ENCODE measurements around the gene TBCD. TPM values are rescaled to one million over a fixed set of nuclear protein-coding genes. Genes with fewer than 3 reads are reported as not detected.
A peak's percentile ranks its signal among the peaks of the same experiment; 100 is the strongest.

TBCD gene
- total RNA-seq, 2 experiments from 2014 or later = 74.5 to 76.9 TPM

GRCh38 chr17:82848022-82848592 lies 96.2 kb downstream of the TBCD start:
- Mint-ChIP-seq H3K4me1 (peaks cover 15% of the 10 kb centered on the region), H3K36me3 (peaks cover 9% of the 10 kb centered on the region), H3K4me3 (peak overlapping the region; percentile 47), H3K27ac (peak overlapping the region; percentile 67), H3K27me3 (no peaks in the 10 kb centered on the region), H3K9me3 (no peaks in the 10 kb centered on the region)
- peak; percentile 48 for DNase-seq

DNA sequence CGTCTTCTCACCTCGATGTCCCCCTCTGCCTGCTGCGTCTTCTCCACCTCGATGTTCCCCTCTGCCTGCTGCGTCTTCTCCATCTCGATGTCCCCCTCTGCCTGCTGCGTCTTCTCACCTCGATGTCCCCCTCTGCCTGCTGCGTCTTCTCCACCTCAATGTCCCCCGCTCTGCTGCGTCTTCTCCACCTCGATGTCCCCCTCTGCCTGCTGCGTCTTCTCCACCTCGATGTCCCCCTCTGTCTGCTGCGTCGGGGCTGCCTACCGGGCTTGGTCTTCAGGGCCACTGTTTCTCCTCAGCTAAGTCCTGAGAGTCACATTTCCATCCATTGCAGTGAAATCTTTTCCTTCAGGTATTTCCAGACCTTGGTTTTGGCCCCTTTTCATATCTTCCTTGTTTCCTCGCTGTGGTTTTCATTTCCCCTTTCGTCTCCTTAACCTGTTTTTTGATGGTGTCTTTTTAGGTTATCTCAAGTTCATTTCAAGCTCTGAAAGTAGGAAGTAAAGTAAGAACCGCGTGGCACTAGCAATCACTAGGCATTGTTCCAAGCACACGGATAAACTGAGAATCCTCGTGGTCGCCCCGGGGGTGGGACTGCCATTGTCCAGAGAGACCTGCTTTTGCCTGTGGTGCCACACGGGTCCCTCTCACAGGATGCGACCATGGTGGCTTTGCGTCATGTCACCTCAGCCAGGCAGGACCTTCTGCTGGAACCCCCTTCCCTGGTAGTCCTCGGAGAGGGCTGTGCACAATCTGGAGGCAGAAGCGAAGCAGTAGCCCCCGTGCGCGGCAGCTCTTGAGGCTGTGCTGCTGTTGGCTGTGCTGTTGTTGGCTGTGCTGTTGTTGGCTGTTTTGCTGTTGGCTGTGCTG lies 97.4 kb downstream of the TBCD start:
- Mint-ChIP-seq H3K27me3 (no peaks in the 10 kb centered on the region), H3K4me1 (peaks cover 11% of the 10 kb centered on the region), H3K4me3 (no peak overlapping the region), H3K27ac (peak overlapping the region; percentile 42), H3K9me3 (no peaks in the 10 kb centered on the region), H3K36me3 (peaks cover 9% of the 10 kb centered on the region)
- no peak for DNase-seq

GRCh38 chr17:82851381-82851780 lies 99.5 kb downstream of the TBCD start:
- Mint-ChIP-seq H3K27me3 (no peaks in the 10 kb centered on the region), H3K4me3 (no peak overlapping the region), H3K27ac (no peak overlapping the region), H3K4me1 (peaks cover 11% of the 10 kb centered on the region), H3K9me3 (no peaks in the 10 kb centered on the region), H3K36me3 (peaks cover 9% of the 10 kb centered on the region)
- DNase-seq = no peak

GRCh38 chr17:82854226-82854625 lies 102.4 kb downstream of the TBCD start:
- no peak for DNase-seq
- no peak overlapping the region for H3K27ac Mint-ChIP-seq
- no peaks in the 10 kb centered on the region for H3K27me3 Mint-ChIP-seq
- H3K4me1 Mint-ChIP-seq = peaks cover 15% of the 10 kb centered on the region
- H3K4me3 Mint-ChIP-seq = no peak overlapping the region
- no peaks in the 10 kb centered on the region for H3K9me3 Mint-ChIP-seq
- H3K36me3 Mint-ChIP-seq = peaks cover 11% of the 10 kb centered on the region

DNA sequence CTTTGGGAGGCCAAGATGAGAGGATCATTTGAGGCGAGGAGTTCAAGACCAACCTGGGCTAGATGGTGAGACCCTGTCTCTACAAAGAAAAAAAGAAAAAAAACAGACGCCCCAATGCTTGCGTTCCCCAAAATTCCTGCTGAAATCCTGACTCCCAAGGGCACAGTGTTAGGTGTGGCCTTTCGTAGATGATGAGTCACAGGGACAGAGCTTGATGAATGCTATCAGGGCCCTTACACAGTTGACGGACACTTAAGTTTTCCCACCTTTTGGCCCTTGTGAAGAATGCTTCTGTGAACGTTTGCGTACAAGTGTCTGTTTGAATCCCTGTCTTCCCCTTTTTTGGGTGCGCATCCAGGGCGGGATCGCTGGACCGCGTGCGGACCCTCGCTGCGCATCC lies 104.5 kb downstream of the TBCD start:
- H3K36me3 Mint-ChIP-seq = peaks cover 8% of the 10 kb centered on the region
- H3K27me3 Mint-ChIP-seq = no peaks in the 10 kb centered on the region
- H3K27ac Mint-ChIP-seq = no peak overlapping the region
- H3K9me3 Mint-ChIP-seq = no peaks in the 10 kb centered on the region
- DNase-seq = no peak
- H3K4me1 Mint-ChIP-seq = peaks cover 26% of the 10 kb centered on the region
- H3K4me3 Mint-ChIP-seq = no peak overlapping the region

GRCh38 chr17:82858376-82859126 lies 106.7 kb downstream of the TBCD start:
- H3K9me3 Mint-ChIP-seq = no peaks in the 10 kb centered on the region
- H3K4me3 Mint-ChIP-seq = peak overlapping the region; percentile 48
- peaks cover 42% of the 10 kb centered on the region for H3K4me1 Mint-ChIP-seq
- DNase-seq = no peak
- H3K36me3 Mint-ChIP-seq = peaks cover 8% of the 10 kb centered on the region
- no peaks in the 10 kb centered on the region for H3K27me3 Mint-ChIP-seq
- peak overlapping the region; percentile 85 for H3K27ac Mint-ChIP-seq

DNA sequence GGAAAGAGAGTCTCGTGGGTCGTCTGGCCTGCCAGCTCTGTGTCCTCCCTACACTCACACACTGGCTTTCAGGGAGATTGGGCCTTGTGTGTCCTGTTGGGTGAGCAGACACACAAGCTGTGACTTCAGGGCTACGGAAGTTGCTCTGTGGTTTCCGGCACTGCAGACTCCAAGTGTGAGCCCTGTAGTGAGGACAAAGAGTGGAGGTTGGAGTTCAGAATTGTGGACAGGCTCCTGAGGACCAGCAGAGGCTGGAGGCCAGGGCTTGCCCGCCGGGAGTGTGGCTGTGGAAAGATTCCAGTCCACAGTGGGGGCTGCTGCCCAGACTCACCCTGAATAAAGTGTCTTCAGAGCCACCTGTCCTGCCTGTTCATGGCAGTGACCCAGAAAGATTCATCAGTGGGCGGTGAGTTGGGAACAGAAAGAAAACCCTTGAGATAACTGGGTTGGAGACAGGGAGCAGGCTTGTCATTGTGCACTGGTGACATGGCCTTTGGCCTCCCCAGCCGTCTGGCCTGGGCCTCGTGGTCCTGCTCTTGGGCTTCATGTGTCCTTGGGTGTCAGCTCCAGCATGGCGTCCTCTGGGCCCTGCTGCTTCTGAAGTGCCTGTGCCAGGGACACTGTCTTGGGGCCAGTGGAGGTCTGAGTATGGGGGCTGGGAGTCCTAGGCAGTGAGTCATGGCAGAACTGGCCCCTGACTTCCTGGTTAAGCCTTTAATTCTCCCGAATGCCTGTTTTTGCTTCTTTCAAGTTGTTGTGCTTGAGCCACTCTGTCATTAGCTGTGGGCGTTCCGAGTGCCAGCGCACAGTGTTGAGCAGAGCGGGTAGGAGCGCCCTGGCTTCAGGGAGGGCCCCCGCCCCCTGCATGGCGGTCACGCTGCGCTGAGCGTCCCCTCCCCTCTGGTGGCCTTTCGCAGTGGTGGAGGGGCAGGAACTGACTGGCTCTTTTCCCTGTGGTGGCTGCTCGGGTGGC lies 107.9 kb downstream of the TBCD start:
- Mint-ChIP-seq H3K36me3 (peaks cover 10% of the 10 kb centered on the region), H3K4me3 (peak overlapping the region; percentile 70)

DNA sequence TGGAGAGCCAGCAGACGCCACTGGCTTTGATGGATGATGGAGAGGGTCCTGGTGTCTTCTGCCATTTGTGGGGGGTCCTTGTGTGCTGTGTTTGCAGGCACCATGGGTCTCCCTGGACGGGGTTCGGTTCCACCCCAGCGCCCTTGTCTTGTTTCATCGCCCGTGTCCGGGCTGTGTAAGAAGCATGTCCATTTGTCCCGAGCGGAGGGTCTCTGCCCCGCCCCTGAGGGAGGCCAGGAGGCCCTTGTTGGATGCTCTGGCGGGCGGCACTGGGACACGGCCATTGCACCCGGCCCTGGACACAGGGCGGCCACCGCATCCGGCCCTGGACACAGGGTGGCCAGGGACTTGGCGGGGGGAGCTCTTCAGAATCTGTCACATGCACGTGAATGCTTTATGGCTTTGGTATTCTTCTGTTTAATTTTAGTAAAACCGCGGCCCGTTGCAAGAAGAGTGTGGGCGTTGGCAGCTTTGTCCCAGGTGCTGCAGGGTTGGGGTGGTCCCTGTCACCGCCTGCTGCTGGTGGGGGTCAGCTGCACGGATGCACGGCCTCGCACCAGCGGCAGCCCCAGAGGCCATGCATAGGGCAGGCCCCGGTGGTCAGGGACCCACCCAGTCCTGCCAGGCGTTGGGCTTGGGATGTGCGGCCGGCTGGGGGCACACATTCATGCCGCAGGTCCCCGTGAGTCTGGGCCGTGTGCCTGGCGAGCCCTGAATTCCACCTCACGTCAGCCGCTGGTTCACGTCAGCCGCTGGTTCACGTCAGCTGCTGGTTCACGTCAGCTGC lies 108.9 kb downstream of the TBCD start:
- Mint-ChIP-seq H3K36me3 (peaks cover 10% of the 10 kb centered on the region), H3K9me3 (no peaks in the 10 kb centered on the region), H3K4me3 (no peak overlapping the region), H3K27ac (peak overlapping the region; percentile 85), H3K4me1 (peaks cover 61% of the 10 kb centered on the region), H3K27me3 (no peaks in the 10 kb centered on the region)
- DNase-seq = no peak

More for the DNA sequence above, 107.9 kb downstream of the TBCD start:
- peak; percentile 61 for DNase-seq
- Mint-ChIP-seq H3K9me3 (no peaks in the 10 kb centered on the region), H3K27me3 (no peaks in the 10 kb centered on the region), H3K4me1 (peaks cover 52% of the 10 kb centered on the region), H3K27ac (peak overlapping the region; percentile 85)

- Mint-ChIP-seq H3K4me3 (no peak overlapping the region), H3K27me3 (no peaks in the 10 kb centered on the region), H3K4me1 (peaks cover 67% of the 10 kb centered on the region)
These were observed 109.5 kb downstream of the TBCD start for GRCh38 chr17:82861393-82861775.

GRCh38 chr17:82862191-82862590 lies 110.3 kb downstream of the TBCD start:
- H3K4me1 Mint-ChIP-seq = peaks cover 68% of the 10 kb centered on the region
- H3K4me3 Mint-ChIP-seq = no peak overlapping the region
- no peaks in the 10 kb centered on the region for H3K9me3 Mint-ChIP-seq
- H3K36me3 Mint-ChIP-seq = peaks cover 9% of the 10 kb centered on the region
- H3K27ac Mint-ChIP-seq = peak overlapping the region; percentile 27
- DNase-seq = no peak
- no peaks in the 10 kb centered on the region for H3K27me3 Mint-ChIP-seq

More at GRCh38 chr17:82861393-82861775, 109.5 kb downstream of the TBCD start:
- DNase-seq = no peak
- no peak overlapping the region for H3K27ac Mint-ChIP-seq
- no peaks in the 10 kb centered on the region for H3K9me3 Mint-ChIP-seq
- peaks cover 10% of the 10 kb centered on the region for H3K36me3 Mint-ChIP-seq

GRCh38 chr17:82862737-82863382 lies 111.0 kb downstream of the TBCD start:
- DNase-seq = no peak
- no peak overlapping the region for H3K4me3 Mint-ChIP-seq
- H3K27ac Mint-ChIP-seq = peak overlapping the region; percentile 94

DNA sequence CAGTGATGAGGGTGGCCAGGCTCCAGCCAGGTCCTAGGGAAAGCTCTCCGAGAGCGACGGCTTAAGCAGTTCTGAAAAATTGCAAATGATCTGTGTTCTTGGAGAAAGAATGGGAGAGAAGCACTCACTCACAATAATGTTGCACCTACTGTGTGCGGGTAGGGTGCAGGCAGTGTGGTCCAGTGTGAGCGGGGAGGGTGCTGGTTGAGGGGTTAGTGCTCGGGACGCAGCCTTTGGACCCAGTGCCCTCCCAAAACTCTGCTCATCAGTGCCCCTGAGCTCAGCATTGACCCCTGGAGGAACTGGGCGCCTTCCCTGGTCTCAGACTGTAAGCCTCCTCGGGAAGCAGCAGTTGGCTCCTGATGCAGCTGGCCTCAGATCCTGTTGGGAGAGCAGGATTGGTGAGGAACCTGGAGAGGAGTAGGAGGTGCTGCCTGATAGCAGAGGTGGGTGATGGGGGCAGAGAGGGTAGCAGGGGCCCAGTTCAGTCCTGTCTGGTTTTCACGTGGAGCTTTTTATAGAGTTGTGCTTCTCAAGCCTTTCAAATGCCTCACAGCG lies 111.6 kb downstream of the TBCD start:
- Mint-ChIP-seq H3K4me3 (peak overlapping the region; percentile 65), H3K36me3 (peaks cover 7% of the 10 kb centered on the region), H3K27me3 (no peaks in the 10 kb centered on the region), H3K27ac (peak overlapping the region; percentile 94), H3K4me1 (peaks cover 69% of the 10 kb centered on the region), H3K9me3 (no peaks in the 10 kb centered on the region)
- no peak for DNase-seq

More at GRCh38 chr17:82862737-82863382, 111.0 kb downstream of the TBCD start:
- Mint-ChIP-seq H3K27me3 (no peaks in the 10 kb centered on the region), H3K36me3 (peaks cover 7% of the 10 kb centered on the region), H3K9me3 (no peaks in the 10 kb centered on the region), H3K4me1 (peaks cover 72% of the 10 kb centered on the region)

Data from activated naive CD8-positive, alpha-beta T cell treated with anti-CD3 and anti-CD28 coated beads for 36 hours (primary cell).